Measurements from ENCODE around the gene HSD17B2. TPM values are rescaled to one million over a fixed set of nuclear protein-coding genes. Genes with fewer than 3 reads are reported as not detected.

The HSD17B2 gene, protein sequence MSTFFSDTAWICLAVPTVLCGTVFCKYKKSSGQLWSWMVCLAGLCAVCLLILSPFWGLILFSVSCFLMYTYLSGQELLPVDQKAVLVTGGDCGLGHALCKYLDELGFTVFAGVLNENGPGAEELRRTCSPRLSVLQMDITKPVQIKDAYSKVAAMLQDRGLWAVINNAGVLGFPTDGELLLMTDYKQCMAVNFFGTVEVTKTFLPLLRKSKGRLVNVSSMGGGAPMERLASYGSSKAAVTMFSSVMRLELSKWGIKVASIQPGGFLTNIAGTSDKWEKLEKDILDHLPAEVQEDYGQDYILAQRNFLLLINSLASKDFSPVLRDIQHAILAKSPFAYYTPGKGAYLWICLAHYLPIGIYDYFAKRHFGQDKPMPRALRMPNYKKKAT
- 1.9 and 4.4 TPM in 2 replicates for total RNA-seq

DNA sequence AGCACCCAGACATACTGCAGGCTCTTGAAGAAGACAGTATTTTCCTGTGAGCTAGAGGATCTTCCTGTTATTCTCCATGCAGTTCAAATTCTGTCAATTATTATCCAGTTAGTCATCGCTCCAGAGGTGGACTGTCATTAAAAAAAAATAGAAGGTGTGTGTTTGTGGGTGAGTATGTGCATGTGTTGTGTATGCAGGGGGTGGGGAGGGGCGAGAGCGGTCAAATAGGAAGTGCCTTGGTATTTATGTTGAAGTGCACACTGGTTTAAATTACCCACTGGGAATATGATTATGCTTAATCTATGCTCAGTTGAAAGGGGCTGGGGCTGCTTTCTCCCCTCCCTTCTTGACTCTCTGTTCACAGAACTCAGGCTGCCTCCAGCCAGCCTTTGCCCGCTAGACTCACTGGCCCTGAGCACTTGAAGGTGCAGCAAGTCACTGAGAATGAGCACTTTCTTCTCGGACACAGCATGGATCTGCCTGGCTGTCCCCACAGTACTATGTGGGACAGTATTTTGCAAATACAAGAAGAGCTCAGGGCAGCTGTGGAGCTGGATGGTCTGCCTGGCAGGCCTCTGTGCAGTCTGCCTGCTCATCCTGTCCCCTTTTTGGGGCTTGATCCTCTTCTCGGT, at the start of gene HSD17B2:
Gene HSD17B2 (plus strand): TSS at position 273 of the 632 bp plus-strand sequence. CDS start 172 bp downstream, at position 445.

DNA sequence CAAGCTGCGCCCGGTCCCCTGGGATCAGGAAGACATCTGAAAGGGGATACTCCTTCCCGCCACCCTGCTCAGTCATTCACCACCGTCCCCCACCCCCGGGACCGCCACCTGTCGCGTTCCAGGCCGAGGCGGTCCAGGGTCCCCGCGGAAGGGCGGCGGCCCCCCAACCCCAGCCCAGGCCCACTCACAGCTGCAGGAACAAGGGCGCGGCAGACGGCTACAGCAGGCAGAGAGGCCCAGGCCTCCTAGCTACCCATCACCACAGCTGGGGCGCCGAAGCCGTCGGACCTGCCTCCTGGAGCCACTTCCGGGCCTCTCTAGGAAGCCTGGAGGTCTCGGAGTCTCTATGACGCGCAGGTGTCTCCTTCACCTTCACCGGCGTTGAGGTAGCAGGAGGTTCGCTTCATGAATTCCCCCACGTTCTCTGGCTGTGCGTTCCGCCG, 23.8 kb upstream of the HSD17B2 start, which contains the start of gene SDR42E1:
Gene SDR42E1 (minus strand): TSS at position 272 of the 443 bp plus-strand sequence. CDS start 10,612 bp downstream, outside the sequence.

Other genes starting within 250 kb of the HSD17B2 start
- under 0.01 and 0.46 TPM in 2 replicates for gene SDR42E1, start 23.8 kb upstream of the HSD17B2 start, total RNA-seq
- 42.6 and 57.1 TPM in 2 replicates for gene MPHOSPH6, start 135.0 kb downstream of the HSD17B2 start, total RNA-seq